ENCODE results near the gene SLC4A2.

The SLC4A2 gene

DNA sequence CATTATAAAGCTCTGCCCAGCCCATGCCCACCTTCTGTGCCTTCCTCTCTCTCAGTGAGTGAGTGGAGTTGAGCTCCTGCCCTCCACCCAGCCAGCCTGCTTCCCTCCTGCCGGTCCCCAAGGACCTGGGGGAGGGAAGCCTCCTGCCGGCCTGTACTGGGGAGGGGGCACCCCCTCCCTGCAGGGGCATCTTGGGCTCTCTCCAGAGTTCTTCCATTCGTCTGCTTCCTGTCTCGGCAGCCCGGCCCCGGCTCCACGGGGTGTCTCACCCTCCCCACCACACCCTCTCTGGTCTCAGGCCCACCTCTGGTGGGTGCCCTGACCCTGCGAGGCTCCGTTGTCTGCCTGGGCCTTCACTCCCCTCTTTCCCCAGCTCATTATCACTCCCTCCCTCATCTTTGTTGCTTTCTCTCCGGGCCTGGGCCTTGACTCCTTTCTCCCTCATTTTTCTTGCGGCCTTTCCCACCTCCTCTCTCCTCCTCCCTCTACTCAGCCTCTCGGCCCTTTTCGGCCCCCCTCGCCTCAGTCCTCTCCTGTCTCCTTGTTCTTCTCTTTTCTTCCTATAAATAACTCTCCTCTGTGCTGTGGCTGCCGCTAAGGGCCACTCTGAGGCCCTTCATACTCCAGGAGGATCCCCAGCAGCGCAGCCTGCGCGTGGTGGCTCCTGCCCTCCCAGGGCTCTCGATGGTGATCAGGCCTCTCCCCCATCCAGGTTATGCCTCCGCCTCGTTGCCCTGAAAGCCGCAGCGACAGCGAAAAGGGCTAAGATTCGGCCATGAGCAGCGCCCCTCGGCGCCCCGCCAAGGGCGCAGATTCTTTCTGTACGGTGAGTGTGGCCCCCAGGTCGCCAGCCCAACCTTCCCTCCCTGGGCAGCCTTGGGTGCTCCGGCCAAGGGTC, 2.1 kb downstream of the SLC4A2 start:
- in situ Hi-C loops (cut with MboI; ENCODE audit: low sequenced_read_pairs), result no loop called here

DNA sequence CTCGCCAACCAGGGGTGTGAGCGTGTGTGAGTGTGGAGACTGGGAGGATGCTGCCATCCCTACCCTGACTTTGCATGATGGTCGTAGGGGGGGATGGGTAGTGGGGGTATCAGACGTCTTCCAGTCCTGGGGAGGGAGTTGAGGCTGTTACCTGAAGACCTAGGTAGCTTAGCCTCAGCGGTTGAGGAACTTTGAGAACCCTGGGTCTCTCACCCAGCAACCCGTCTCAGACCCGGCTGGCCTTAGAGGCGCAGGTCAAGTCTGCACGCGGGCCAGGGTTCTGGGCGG, 2.7 kb downstream of the SLC4A2 start:
- in situ Hi-C loops (cut with MboI; ENCODE audit: low sequenced_read_pairs), result no loop called here

DNA sequence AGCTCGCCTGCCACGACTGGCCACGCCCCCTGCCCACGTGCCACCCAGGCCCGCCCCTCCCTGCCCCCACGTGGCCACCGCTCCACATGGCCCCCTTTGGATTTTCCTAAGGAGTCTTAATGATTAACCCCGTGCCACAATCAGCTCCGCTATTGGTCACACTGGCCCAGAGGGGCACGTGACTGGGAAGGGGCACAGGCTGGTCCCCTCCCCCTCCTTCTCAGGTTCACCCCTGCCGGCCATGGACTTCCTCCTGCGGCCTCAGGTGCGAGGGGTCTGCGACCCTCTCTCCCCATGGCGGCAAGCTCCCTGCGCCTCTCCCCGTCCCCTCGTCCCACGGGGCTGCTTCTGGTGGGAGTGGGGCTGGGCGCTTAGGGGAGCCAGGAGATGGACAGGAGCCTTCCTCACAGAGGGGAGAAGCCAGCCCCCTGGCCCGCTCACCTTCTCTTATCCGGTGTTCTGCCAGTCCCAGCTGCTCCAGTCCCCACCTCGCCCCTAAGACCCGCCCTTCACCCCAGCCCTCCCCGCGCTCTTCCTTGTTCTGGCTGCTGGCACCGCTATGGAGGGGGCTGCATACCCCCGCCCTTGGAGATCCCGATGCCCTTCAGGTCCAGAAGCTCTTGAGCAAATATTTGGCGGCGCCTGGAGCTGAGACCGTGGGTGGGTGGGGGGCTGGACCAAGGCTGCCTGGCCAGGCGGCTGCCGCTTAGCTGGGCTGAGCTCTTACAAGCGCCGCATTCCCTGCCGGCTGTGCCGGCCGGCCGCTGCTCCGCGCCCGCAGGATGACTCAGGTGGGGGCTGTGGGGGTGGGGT, 3.2 kb downstream of the SLC4A2 start:
- in situ Hi-C loops (cut with MboI; ENCODE audit: low sequenced_read_pairs), result no loop called here

DNA sequence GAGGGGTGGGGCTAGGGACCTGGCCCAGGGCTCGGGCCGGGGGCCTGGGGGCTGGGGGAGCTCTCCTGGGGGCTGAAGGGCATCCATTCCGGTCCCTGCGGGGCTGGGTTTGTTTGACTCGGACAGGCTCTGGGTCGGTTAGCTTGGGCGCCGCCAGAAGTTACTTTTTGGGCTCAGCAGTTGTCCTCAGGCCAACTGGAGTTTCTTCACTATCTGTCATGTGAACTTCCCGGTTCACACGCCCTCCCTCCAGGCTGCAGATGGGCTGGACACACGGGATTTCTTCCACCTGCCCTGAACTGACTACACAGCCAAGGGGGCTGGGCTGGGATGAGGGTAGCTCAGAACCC, 3.8 kb downstream of the SLC4A2 start:
- in situ Hi-C loops (cut with MboI; ENCODE audit: low sequenced_read_pairs), result no loop called here

DNA sequence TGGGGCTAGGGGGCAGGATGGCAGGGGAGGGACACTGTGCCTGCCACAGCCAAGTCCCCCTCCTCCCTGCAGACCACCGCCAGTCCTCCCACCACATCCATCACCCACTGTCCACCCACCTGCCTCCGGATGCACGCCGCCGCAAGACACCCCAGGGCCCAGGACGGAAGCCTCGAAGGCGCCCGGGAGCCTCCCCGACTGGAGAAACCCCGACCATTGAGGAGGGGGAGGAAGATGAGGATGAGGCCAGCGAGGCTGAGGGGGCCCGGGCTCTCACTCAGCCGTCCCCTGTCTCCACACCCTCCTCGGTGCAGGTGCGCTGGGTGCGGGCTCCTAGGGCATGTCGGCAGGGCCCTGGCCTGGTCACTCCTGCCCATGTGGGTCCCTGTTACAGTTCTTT, 5.1 kb downstream of the SLC4A2 start:
- in situ Hi-C loops (cut with MboI; ENCODE audit: low sequenced_read_pairs), result no loop called here

DNA sequence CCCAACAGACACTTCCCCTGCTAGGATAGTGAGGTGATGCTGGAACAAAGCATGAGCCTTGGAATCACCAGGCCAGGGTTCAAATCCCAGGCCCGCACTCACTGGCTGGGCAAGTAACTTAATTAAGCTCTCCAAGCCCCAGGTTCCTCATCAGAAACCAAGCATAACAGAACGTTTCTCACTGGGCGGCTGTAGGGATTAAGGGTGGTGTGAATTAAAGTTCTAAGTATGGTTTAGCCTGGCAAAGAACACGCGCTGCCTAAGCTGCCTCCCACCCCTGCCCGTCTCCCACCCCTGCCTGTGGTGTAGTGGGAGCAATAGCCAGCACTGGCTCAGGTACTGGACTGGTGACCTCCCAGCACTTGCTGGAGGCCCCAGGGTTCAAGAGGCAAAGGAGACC, 5.6 kb downstream of the SLC4A2 start:
- in situ Hi-C loops (cut with MboI; ENCODE audit: low sequenced_read_pairs), result no loop called here

DNA sequence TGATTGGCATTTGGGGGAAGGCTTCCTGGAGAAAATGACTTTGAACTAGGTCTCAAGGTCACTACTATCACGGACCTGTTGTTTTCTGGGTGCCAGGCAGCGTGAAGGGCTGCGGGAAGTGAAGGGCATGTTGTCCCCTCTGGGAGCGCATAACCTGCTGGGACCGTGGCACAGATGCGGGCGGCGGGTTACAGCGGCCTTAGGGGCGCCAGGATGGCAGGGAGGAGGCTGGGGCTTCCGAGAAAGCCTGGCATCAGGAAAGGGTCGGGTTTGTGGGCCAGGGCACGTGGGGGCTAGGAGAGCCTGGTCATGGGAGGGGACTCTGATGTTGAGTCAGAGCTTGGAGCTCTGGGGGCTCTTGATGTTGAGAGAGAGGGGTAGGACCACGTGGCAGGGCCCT, 6.1 kb downstream of the SLC4A2 start:
- in situ Hi-C loops (cut with MboI; ENCODE audit: low sequenced_read_pairs), result no loop called here

DNA sequence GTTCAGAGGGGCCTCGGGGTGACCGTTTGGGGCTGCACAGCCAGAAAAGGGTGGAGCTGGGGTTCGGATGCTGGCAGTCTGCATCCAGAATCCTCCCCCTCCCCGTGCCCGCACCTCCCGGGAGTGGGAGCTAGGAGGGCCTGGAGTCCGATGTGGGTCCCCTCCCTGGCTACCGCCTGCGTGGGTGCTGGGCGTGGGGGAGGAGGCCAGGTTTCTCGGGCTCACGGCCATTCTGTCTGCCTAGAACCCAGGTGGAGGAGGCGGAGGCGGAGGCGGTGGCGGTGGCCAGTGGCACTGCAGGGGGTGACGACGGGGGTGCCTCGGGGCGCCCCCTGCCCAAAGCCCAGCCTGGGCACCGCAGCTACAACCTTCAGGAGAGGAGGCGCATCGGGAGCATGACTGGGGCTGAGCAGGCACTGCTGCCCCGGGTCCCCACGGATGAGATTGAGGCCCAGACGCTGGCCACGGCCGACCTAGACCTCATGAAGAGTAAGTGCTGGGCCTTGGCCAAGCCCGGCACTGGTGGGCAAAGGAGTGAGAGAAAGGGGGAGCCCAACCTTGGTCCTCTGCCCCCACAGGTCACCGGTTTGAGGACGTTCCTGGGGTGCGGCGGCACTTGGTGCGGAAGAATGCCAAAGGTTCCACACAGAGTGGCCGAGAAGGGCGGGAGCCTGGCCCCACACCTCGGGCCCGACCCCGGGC, 7.0 kb downstream of the SLC4A2 start:
- in situ Hi-C loops (cut with MboI; ENCODE audit: low sequenced_read_pairs), result no loop called here

DNA sequence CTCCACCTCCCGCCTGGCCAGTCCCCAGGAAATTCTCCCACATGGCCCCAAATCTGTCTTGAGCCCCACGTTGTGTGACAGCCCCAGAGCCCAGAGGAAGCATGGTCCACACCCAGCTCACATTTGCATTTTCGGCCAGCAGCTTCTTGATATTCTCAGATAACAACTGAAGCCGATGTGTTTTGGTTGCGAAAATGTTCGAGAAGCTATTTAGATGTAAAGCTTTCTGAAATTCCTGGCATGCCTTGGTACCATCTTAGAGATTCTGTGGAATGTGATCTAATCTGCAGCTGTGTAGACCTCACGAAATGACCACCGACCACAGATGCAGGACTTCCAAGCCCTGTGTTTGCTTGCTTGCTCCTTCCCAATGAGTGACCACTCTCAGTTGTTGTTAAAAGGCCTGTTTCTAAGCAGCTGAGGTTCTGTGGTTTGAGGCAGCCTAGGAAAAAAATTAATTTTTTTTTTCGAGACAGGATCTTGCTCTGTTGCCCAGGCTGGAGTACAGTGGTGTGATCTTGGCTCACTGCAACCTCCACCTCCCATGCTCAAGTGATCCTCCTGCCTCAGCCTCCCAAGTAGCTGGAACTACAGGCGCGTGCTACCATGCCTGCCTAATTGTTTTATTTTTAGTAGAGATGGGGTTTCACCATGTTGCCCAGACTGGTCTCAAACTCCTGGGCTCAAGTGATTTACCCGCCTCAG, 8.8 kb downstream of the SLC4A2 start:
- in situ Hi-C loops (cut with MboI; ENCODE audit: low sequenced_read_pairs), result no loop called here

DNA sequence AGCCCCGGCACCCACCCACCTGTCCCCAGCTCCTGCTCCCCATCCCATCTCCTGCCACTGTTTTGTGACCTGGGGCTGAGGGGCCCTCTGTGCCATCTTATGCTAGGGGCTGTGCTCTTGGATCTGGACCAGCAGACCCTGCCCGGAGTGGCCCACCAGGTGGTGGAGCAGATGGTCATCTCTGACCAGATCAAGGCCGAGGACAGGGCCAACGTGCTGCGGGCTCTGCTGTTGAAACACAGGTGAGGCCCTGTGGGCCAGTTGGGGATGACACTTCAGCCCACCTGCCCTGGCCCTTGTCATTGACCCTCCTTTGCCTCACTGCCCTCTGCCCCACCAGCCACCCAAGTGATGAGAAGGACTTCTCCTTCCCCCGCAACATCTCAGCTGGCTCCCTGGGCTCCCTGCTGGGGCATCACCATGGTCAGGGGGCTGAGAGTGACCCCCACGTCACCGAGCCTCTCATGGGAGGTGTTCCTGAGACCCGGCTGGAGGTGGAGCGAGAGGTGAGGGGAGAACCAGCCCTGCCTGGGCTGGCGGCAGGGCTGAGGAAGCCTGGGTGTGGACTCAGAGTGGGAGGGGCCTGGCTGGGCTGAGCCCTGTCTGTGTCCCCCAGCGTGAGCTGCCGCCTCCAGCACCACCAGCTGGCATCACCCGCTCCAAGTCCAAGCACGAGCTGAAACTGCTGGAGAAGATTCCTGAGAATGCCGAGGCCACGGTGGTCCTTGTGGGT, 10.6 kb downstream of the SLC4A2 start:
- in situ Hi-C loops (cut with MboI; ENCODE audit: low sequenced_read_pairs), result no loop called here

DNA sequence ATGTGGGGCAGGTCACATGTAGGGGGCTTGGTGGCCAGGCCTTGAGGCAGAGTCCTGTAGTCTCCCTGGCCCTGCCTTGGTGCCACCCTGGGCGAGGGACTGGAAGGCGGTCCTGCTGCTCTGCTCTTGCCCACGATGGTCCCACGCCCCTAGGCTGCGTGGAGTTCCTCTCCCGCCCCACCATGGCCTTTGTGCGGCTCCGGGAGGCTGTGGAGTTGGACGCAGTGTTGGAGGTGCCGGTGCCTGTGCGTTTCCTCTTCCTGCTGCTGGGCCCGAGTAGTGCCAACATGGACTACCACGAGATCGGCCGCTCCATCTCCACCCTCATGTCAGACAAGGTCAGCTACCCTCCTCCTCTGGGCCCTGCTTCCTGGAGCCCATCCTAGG, 11.2 kb downstream of the SLC4A2 start:
- in situ Hi-C loops (cut with MboI; ENCODE audit: low sequenced_read_pairs), result no loop called here

DNA sequence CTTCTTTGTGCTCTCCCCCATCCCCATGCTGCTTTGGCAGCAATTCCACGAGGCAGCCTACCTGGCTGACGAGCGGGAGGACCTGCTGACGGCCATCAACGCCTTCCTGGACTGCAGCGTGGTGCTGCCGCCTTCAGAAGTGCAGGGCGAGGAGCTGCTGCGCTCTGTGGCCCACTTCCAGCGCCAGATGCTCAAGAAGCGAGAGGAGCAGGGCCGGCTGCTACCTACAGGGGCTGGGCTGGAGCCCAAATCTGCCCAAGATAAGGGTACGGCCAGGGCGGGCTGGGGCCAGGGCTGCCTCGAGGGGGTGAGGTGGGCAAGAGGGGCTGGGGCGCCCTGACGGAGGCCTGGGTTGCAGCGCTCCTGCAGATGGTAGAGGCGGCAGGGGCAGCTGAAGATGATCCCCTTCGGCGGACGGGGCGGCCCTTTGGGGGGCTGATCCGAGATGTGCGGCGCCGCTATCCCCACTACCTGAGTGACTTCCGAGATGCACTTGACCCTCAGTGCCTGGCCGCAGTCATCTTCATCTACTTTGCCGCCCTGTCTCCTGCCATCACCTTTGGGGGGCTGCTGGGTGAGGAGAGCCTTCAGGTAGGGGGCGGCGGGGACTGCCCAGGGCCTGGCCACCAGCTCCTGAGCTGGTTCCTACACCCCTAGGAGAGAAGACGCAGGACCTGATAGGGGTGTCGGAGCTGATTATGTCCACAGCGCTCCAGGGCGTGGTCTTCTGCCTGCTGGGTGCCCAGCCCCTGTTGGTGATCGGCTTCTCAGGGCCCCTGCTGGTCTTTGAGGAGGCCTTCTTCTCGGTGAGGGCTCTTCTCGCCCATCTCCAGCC, 11.9 kb downstream of the SLC4A2 start:
- in situ Hi-C loops (cut with MboI; ENCODE audit: low sequenced_read_pairs), result no loop called here

DNA sequence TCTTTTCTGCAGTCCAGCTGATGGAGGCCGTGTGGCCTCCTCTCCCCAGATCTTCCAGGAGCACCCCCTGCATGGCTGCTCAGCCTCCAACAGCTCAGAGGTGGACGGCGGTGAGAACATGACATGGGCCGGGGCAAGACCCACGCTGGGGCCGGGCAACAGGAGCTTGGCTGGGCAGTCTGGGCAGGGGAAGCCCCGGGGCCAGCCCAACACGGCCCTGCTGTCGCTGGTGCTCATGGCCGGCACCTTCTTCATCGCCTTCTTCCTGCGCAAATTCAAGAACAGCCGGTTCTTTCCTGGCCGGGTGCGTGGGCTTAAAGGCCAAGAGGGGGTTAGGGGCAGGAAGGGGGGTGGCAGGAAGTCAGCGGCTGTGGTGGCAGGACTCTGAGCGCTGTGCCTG, 14.6 kb downstream of the SLC4A2 start:
- in situ Hi-C loops (cut with MboI; ENCODE audit: low sequenced_read_pairs), result no loop called here

DNA sequence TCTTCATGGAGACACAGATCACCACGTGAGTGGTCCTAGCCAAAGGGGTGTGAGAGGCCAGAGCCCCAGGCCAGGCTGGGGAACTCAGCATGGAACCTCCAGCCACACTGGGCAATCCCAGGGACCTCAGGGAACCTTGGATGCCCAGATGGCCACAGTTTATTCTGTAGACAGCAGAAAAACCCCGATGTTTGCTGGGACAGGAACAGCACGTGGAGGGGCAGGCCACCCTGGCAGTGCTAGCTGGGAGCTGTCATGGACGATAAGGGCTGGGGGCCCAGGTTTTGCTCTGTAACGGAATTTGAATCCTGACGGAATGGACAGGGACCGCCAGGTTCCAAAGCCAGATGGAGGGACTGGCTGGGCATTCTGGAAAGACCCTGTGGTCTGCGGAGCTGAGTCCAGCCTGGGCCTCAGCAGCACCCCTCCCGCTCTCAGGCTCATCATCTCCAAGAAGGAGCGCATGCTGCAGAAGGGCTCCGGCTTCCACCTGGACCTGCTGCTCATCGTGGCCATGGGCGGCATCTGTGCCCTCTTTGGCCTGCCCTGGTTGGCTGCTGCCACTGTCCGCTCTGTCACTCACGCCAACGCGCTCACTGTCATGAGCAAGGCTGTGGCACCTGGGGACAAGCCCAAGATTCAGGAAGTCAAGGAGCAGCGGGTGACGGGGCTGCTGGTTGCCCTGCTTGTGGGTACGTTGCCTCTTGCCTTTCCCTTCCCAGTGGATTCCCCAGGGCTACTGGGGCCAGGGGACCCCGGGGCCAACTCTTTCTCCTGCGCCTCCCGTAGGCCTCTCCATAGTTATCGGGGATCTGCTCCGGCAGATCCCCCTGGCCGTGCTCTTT, 15.7 kb downstream of the SLC4A2 start:
- in situ Hi-C loops (cut with MboI; ENCODE audit: low sequenced_read_pairs), result no loop called here

DNA sequence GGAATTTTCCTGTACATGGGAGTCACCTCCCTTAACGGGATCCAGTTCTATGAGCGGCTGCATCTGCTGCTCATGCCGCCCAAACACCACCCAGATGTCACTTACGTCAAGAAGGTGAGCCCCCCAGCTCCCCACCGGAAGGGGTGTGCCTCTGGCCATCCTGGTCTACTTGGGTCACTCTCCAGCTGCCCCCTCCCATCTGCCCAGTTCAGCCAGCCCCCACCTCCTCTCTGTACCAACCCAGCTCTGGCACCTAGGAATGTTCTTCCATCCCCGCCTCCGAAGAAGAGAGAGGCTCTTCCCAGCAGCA, 16.2 kb downstream of the SLC4A2 start:
- in situ Hi-C loops (cut with MboI; ENCODE audit: low sequenced_read_pairs), result no loop called here

DNA sequence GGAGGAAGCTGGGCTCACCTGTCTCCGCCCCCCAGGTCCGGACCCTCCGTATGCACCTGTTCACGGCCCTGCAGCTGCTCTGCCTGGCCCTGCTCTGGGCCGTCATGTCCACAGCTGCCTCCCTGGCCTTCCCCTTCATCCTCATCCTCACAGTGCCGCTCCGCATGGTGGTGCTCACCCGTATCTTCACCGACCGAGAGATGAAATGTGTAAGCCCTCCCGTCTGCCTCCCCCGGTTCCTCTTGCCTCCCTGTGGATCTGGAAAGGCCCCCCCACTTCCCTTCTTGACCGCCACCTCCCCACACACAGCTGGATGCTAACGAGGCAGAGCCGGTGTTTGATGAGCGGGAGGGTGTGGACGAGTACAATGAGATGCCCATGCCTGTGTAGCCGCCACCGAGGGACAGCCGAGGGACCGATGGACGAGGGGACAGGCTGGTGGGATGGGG, 16.6 kb downstream of the SLC4A2 start:
- in situ Hi-C loops (cut with MboI; ENCODE audit: low sequenced_read_pairs), result no loop called here

DNA sequence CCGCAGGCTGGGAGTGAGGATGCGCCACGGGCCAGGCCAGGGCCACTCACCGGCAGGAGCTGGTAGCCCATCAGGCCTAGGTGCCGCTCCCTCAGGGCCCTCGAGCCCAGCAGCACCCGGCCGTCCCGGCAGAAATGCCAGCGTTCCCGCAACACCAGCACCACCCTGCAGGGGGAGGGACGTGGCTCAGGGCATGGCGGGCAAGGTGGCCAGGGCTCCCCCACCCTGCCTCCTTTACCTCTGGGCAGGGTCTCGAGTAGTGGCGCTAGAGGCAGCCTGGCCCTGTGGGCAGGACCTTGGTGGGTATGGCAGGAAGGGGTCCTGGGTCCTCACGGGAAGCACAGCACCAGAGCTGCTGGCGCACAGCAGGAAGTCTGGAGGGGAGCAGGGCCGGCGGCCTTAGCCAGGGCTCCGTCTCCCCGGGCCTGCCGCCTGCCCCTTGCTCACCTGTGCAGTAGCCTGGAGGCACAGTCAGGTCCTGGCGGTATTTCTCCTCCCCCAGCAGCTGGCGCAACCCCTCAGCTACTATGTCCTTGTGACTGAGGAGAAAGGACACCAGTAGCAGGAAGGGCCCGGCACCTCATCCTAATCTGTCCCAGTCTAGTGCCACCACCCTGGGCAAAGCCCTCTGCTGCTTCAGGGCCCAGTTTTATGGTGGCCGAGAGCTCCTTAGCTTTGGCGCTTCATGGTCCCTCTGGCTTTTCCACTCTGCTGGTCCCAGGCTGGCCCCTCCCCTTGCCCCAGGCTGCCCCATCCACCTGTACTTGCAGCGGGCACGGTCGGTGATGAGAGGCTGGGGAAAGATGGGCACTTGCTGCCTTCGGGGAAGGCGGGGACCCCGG, 17.7 kb downstream of the SLC4A2 start:
- in situ Hi-C loops (cut with MboI; ENCODE audit: low sequenced_read_pairs), result no loop called here

DNA sequence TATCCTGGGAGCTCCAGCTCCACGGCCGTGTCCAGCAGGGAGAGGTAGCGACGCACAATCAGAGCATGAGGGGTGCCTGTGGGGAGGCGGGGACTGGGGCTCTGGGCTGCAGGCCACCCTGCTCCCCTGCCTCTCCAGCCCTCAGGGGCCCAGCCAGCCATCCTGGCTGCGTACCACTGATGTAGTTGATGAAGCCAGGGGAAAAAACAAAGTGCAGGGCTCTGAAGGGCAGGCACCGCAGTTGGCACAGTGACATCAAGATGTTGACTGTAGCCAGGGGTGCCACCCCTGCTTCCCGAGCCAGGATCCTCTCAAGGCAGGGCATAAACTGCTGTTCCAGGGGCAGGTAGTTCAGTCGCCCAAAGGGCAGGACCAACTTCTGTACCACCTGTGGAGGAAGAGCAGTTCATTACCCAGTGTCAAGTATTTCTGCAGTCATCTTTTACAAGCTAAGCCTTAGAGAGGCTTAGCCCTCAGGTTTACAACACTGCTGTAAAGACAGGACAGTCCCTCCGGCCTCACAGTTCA, 18.4 kb downstream of the SLC4A2 start:
- in situ Hi-C loops (cut with MboI; ENCODE audit: low sequenced_read_pairs), result no loop called here
